Measurements from ENCODE around the gene ATP1A3. TPM values are rescaled to one million over a fixed set of nuclear protein-coding genes. Genes with fewer than 3 reads are reported as not detected.
"Not testable (repeated sequence)": the region's sequence is repeated elsewhere in the genome, so short reads cannot be mapped to it uniquely, and the experiment has no call there.

Gene ATP1A3
- total RNA-seq, 1 donor from 2014 or later, result 0.32 TPM

DNA sequence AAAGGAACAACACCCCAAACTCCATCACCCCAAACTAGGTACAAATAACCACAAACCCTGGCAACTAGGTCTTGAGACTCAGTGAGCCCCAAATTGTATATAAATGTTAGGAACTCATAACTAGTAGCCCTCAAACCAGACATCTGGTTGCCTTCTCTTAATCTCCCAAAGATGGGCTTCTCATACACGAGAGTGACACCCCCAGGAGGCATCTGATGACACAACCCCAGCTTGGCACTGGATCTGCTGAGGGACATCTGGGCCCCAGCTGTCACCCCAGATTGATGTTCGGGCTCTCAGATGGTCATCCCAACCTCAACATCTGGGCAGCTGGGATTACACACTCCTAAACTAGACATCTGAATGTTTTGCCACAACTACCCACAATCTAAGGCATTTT is 49.7 kb downstream of the ATP1A3 start:
- no peak for ATAC-seq

GRCh38 chr19:41941410-41942202 is 52.4 kb downstream of the ATP1A3 start:
- no peak for ATAC-seq

DNA sequence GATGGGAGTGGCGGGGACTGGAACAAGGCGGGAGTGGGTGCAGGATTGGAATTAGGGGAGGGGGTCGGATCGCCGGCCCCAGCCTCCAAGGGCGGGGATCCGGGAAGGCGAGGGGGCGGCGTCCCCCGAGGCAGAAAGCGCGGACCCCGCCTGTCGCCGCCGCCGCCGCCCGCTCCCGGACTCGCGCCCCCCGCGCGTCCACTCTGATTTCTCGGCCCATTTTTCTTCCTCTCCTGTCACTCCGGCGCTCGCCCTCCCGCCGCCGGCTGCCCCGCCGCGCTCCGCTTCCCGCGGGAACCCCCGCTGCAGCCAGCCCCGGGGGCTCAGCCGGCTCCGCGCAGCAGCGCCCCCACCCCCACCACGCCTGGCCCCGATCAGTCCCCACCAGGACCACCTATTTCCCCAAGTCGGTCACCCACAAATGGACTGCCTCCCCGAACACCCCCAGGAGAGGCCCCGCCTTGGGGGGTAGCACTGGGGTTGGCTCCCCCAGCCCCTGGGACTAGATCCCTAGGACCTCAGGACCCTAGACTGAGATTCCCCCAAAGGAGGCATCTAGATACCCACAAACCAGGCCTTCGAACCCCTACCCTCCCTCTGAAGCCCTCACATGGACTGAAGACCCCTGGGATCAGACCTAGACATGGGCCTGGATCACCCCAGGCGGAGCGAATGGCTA is 53.2 kb downstream of the ATP1A3 start:
- ATAC-seq, result no peak

GRCh38 chr19:41939861-41940730 is 53.9 kb downstream of the ATP1A3 start:
- ATAC-seq, result no peak

- not testable (repeated sequence) for ATAC-seq
Observed at GRCh38 chr19:41939209-41939608, 54.8 kb downstream of the ATP1A3 start.

DNA sequence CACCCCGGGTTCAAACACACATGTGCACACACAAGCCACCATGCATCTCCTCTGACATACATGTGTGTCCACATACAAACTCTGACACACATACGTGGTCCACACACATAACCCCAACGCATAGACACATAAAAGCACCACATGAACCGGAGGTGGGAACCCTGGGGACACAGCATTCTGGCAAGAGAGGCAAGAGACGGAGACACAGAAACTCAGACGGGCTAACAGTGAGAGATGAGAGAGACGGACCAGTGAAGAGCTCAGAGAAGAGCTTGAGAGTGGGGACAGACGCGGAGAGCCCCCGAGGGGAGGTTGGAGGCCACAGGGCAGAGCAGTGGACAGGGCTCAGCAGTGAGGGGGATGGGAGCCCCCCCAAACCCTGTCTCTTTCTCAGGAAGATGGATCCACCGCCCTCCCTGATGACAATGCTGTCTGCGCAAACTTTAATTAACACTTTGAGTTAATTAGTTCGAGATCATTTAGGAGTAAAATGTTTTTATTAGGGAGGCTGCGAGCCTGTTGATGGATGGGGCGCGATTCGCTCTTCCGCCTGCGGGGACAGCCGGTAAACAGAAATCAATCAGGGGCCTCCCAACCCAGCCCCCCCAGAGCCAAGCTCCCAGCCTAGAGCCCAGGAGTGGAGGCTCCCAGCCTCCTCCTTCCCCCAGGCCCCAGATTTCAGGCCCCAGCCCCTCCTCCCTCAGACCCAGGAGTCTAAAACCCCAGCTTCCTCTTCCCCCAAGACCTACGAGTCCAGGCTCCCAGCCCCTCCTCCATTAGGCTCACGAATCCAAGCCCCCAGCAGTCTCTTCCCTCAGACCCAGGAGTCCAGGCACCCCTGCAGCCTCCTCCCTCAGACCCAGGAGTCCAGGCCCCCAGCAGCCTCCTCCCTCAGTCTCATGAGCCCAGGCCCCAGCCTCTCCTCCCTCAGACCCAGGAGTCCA is 56.2 kb downstream of the ATP1A3 start:
- ATAC-seq, result no peak

GRCh38 chr19:41936961-41937360 is 57.1 kb downstream of the ATP1A3 start:
- no peak for ATAC-seq

- peak; percentile 55 for ATAC-seq
Observed at GRCh38 chr19:41936416-41936850, 57.6 kb downstream of the ATP1A3 start.

DNA sequence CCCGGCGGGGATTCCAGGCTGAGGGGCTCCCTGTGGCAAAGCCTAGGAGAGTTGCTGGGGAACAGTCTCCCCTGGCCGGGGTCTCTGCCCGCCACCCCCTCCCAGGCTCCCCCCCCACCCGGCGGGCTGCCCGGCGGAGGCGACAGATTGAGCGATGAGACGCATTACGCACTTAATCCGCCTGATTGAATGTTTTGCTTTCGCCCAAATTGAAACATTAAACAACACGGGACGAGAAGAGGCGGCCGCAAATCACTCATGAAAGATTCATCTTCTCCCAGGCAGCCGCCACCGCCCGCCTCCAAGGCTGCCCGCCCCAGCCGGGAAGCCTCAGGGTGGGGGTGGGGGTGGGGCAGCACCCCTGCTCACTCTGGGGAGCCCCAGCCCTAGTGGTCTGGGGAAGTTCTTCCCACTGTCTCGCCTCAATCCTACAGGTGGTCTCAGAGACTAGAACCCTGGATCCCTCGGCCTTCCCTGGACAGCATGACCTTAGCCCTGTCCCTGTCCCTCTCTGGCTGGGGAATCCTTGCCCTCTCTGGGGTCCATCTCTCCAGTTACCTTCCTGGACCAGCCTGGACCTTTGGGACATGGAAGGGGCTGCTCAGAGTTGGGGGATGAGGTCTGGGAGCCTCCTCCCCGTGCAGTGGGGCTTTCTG is 58.1 kb downstream of the ATP1A3 start:
- no peak for ATAC-seq

- peak; percentile 30 for ATAC-seq
Observed at GRCh38 chr19:41934849-41935374, 59.1 kb downstream of the ATP1A3 start.

DNA sequence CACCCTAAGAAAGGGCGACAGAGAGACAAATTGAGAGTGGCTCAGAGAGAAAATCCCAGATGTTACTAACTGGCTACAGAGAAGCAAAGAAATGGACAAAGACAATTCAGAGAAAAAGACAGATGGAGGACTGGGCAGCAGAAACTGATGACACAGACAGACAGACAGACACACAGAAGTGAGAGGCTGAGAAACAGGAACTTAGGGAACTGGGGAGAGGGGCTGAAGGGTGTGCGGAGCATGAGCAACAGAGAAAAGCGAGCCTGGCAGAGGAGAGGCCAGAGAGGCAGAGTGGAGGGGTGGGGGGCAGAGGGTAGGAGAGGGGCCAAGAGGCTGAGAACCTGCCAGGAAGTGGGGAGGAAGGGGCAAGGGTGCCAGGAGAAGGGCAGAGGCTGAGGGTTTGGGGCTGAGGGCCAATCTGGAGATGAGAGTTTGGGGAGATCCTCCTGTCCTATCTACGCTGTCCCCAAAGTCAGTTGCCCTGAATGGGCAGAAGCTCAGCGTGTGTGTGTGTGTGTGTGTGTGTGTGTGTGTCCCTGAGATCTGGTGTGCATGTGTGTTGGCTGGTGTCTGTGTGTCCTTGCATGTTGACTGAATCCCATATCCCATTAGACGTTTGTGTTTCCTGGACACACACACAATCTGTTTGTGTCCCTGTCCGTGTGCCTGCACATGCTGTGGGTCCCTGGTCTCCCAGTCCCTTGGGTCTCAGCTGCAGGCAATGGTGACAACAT is 60.2 kb downstream of the ATP1A3 start:
- no peak for ATAC-seq

DNA sequence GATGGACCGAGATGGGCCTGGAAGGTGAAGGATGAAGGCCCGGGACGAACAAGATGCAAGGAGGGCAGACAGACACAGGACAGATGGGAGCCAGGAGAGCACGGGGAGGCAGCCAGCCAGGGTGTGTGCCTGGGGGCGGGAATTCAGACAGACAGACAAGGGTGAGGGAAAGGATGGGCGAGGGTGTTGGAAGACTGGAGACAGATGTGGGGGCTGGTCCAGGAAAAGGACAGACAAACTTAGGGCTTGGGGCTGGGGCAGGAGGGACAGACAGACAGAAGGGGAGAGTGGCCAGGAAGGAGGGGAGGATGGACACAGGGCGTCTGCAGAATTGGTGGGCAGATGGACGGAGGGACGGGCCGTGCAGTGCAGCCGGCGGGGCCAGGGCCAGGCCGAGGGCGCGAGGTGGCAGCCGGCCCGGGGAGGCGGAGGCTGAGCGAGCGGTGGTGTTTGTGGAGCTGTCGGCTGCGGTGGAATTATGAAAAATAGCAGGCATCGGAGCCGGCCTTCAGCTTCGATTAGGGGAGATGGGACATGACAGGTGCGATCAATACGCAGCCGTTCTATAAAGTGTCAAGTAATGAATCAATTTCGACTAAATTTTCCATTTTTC is 61.2 kb downstream of the ATP1A3 start:
- ATAC-seq, result no peak

DNA sequence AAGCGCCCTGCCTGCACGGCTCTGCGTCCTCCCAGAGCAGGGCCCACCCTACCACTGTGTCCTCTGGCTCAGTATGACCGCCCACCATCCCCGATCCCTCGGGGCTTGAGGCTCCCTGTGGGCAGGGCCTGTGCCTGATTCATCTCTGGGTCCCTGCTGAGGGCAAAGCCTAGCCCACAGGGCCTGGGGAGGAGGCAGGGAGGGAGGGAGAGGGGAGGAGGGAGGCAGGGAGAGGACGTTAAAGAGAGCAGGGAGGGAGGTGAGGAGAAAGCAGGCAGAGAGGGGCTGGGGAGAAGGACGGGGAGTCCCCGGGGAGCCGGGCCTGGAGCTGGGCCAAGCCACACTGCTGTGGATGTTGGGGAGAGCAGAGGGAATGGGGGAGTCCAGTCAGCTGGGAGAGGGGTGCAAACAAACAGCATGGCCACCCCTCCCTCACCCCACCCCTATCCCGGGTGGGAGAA is 61.7 kb downstream of the ATP1A3 start:
- ATAC-seq, result no peak

DNA sequence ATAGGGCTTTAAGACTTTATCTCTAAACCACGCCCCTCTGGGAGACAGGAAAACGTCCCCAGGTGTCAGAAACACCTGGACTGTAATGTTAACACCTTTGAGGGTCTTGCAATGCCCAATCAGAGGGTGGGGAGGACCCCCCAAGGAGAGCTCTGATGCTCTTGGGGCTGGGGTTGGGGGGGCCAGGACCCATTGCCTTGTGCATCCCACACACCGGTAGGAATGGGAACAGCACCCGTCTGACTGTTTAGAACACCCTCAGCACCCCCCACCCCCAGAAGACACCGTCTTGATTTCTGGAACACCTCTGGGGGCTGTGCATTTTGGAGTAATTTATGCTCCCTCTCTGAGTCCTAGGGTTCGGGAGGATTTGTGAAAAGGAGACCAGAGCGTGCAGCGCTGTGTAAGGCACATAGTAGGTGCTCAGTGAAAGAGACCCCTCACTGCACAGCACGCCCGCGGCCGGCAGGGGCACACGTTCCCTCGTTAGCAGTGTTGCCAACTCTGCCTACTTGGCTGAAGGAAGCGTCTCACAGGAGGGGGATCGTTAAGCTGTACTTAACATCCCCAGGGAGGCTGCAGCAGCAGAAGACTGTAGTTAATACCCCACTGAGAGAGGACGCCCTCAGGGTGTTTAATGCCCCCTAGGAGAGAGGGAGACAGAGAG is 63.0 kb downstream of the ATP1A3 start:
- no peak for ATAC-seq

GRCh38 chr19:41930322-41930722 is 63.7 kb downstream of the ATP1A3 start:
- no peak for ATAC-seq

DNA sequence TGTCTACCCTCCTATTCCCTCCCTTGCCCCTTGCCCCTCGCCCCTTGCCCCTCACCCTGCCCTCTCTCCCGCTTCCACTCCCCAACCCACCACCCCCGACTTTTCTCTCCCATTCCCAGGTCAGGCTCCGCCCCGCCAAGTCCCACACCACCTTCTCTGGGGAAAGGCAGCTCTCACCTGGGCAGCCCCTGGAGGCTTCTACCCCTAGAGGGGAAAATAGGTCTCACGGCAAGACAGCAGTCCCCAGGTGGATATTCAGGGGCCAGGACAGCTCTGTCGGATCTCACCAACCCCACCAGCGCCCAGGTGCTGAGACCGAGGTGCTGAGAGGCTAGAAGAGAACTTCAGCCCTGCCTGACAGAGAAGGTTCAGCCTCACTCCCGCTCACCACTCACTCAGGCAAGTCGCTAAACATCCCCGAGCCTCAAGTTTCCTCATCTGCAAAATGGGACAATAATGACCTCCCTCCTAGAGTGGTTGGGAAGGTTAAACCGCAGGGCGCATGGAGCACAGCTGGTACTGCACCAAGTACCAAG is 64.4 kb downstream of the ATP1A3 start:
- no peak for ATAC-seq

DNA sequence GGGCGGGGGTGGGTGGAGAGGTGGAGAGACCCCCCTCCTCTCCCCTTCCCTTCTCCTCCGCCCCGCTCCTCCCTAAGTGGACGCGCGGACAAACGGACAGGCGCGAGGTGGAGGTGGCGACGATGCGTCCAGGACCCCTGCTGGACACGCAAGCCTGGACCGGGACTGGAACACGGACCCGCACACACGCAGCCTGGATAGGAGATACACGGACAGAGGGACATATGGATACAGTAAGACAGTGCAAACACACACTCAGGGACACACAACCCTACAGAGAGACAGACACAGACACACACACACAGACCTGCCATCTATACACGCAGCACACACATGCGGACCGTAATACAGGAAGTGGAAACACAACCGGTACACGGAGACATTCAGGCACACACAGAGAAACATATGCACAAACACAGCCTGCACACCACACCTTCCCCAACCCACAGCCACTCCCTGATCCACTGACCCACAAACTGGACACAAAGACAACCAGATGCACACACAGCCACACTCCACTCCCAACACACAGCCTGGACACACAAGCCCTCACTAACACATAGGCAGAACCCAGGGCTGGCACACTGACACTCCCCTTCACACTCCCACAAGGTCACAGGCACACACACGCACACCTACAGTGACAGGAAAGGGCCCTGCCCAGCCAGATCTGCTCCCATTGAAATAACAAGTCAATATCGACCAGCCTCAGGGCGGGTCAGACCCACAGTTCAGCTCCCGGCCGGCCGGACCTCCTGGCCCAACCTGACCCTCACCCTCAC is 65.1 kb downstream of the ATP1A3 start:
- ATAC-seq, result peak; percentile 24

DNA sequence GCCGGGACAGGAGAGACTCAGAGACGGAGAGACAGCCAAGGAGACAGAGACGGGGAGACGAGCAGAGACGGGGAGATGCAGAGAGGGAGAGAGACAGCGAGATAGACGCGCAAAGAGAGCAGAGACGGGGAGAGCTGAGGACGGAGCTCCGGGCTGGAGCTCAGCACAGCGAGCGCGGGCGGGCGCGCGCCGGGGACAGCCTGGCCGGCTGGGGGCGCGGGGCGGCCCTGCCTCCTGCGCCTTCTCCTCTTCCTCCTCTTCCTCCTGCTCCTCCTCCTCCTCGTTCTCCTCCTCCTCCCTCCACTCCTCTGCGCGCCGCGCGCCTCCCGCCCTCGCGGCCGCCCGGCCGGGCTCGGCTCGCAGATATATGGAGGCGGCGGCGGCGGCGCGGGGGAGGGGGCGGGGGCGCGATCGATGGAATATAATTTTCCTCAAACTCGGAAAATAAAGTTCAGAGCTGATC is 65.8 kb downstream of the ATP1A3 start, which contains the start of gene ERFL:
ERFL (minus strand) TSS at position 229 of the 463 bp plus-strand sequence. CDS start 15,530 bp downstream, outside the sequence.
- ATAC-seq, result no peak

Measured in esophagus mucosa (tissue), 1 donor.